ENCODE results near the gene PLVAP.
"Not testable (repeated sequence)": the region's sequence is repeated elsewhere in the genome, so short reads cannot be mapped to it uniquely, and the experiment has no call there.

PLVAP gene

GRCh38 chr19:17398902-17399527 lies 21.9 kb upstream of the PLVAP start:
- DNase-seq: no peak

DNA sequence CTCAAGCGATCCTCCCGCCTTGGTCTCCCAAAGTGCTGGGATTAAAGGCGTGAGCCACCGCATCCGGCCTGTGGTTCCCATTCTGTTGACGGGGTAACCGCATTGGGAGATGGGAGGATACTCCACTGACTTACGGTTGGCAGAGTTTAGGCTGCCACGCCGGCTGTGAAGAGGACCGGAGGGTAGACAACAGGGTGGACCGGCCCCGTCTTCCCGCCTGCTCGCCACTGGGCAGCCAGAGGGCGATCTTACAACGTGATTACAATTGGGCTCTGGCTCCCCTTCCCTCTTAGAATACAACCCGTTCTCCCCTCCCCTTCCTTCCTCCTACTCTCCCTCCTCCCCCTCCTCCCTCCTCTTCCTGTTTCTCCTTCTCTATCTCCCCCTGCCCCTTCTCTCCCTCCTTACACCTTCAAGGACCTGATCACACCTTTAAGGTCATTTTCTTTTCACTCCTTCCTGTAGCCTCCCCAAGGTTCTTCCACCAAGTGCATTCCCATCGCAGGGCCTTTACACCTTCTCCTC lies 17.8 kb upstream of the PLVAP start:
- DNase-seq: peak in 4 of 5 donors; percentile 26 to 71 (median 44)

- no peak for DNase-seq
Measured at GRCh38 chr19:17393914-17394313, 16.8 kb upstream of the PLVAP start, which contains the start of gene CCDC194. TSS of gene CCDC194 (minus strand) at chr19:17394196. CDS start at chr19:17394158, 38 bp downstream.

DNA sequence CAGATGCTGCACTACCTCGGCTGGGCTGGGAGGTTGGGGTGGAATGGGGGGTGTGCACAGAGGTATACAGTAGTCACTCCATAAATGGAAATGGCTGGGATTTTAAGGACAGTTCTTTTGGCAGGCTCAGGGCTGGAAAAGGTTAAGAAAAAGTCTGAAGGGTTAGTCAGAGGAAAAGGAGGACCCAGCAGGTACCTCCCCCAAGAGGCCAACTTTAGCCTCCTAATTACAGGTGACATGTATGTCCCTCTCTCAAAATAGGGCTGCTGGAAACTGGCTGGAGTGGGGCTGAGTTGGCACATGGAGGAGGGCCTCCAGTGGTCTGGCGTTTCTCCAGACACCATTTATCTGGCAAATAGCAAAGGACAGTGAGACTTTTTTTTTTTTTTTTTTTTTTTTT lies 15.9 kb upstream of the PLVAP start:
- DNase-seq: no peak

- no peak for DNase-seq
Measured at GRCh38 chr19:17391371-17392151, 14.4 kb upstream of the PLVAP start.

GRCh38 chr19:17390665-17391370 lies 13.7 kb upstream of the PLVAP start:
- DNase-seq: peak; percentile 77 to 86 (median 86)

DNA sequence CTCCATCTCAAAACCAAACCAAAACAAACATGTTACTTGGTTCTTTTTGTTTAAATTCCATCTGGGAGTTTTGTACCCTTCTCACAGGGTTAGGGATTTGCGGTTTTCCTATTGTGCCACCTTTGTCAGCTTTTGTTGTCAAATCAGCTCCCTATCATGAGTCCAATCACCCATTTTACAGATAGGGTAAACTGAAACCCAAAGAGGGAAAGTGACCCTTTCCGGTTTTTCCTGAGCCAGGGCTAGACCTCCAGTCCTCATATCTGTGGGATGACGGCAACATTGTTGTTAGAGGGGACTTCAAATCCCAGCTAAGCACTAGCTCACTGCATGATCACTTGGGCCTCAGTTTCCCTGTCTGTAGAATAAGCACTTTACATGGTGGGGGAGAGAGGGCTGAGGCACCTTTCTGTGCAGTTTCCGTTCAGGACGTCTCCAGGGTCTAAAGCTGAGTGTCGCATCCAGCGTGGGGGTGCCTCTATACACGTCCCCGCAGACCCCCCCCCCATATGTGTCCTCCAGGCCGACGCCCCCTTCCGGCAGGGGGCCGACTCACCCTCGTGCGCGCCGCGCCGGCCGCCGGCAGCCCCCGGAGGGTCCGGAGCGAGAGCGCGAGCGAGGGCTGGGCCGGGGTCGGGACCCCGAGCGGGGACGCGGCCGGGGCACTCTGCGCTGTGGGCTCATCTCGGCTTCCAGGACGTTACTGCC lies 13.0 kb upstream of the PLVAP start:
- DNase-seq: peak in 1 of 5 donors; percentile 15

- no peak for DNase-seq
Measured at GRCh38 chr19:17389288-17389687, 12.1 kb upstream of the PLVAP start.

DNA sequence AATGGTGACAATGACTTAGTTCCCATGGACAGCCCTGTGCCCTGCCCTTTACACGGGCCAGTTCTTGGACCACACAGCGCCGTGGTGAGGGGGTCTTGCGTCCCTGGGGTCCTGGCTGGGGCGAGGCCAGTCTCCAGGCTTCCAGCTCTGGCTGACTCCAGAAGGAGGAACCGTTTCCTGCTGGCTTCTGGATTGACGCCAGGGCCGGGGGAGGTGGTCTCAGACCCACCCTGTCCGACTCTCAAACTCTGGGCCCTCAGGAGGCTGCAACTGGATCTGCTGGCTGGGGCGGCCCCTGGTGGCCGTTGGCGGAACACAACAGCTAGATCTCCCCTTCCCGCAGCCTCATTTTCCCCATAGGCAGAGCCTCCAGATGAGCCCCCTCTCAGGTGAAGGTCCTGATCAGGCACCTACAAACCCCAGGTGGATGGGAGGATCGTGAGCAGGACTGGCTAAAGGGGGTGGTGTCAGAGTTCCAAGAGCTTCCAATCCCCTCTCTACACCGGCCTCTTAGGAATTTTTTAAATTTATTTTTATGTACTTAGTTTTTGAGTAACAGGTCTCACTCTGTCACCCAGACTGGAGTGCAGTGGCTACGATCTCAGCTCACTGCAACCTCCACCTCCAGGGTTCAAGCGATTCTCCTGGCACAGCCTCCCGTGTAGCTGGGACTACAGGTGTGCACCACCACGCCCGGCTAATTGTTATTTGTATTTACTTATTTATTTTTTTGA lies 8.9 kb upstream of the PLVAP start:
- peak in 4 of 5 donors; percentile 40 to 53 (median 48) for DNase-seq

- DNase-seq: no peak
Measured at GRCh38 chr19:17380426-17381138, 3.4 kb upstream of the PLVAP start.

DNA sequence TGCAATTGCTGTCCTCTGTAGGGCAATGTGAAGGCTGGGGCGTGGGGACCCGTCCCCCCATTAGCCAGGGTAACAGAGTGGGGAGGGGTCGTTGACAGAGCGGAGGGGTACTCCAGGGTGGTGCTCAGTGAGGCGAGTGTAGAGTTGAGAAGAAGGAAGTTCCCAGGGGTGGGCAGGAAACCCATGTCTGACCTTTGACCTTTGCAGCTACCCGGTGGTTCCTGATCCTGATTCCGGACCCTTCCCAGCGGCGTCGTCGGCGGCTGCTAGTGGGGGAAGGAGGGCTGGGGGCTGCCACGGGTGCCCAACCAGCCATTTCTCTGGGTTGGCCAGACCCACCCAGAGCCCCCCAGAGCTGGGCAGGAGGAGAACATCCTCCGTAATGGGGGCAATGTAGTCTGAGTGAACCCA lies 2.1 kb upstream of the PLVAP start:
- no peak for DNase-seq

DNA sequence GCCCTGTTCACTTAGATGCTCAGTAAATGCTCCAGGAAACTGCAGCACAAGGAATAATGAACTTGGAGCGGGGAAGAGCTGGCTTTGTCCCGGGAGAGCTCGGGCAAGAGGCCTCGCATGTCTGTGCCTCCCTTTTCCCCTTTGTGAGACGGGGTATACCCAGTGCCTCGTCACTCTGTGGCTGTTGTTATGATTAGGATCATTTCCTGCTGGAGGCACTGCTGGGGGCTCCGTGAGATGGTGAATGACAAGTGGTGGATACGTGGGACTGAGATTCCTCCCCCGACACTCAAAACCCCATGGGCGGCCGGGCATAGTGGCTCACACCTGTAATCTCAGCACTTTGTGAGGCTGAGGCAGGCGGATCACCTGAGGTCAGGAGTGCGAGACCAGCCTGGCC lies 1.1 kb upstream of the PLVAP start:
- no peak for DNase-seq

DNA sequence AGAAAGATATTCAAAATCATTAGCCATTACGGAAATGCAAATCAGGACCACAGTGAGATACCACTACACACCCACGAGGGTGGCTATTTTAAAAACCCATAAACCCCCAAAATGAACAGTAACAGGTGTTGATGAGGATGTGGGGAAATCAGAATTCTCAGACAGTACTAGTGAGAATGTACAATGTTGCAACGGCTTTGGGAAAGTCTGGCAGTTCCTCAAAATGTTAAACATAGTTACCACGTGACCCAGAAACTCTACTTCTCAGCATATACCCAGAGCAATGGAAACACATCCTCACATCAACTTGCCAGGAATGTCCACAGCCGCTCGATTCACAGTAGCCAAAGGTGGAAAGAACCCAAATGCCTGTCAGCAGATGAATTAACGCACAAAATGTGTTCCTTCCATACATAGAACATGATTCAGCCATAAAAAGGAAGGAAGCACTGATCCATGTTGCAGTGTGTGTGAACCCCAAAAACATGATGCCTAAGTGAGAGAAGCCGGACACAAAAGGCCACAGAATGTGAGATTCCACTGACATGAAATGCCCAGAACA lies 7.0 kb downstream of the PLVAP start:
- DNase-seq: no peak

DNA sequence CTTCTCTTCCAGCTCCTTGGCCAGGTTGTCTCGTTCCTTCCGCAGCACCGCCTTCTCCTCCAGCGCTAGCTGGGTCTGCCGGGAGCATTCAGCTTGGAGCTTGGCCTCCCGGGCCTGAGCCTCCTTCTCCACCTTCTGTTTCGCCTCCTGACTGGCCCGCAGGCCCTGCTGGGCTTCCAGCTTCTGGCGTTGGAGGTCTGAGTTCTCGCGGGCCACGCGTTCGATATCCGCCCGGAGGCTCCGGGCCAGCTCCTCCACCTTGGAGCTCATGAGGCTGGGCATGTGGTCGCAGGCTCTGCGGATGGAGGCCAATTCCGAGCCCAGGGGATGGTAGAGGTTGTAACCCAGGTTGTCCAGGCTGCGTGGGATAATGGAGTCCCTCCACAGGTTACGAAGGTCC lies 11.8 kb downstream of the PLVAP start:
- DNase-seq: no peak

DNA sequence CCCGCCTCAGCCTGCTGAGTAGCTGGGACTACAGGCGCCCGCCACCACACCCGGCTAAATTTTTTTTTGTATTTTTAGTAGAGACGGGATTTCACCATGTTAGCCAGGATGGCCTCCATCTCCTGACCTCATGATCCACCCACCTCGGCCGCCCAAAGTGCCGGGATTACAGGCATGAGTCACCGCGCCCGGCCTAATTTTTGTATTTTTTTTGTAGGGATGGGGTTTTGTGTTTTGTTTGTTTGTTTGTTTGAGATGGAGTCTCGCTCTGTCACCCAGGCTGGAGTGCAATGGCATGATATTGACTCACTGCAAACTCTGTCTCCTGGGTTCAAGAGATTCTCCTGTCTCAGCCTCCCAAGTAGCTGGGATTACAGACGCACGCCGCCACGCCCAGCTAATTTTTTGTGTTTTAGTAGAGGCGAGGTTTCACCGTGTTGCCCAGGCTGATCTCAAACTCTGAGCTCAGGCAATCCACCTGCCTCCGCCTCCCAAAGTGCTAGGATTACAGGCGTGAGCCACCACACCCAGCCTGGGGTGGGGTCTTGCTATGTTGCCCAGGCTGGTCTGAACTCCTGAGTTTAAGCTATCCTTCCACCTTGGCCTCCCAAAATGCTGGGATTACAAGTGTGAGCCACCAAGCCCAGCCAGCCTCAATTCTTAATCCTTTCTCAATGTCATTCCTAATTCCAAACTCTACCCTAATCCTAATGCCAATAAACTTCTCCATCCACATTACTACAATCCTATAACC lies 13.1 kb downstream of the PLVAP start:
- not testable (repeated sequence) for DNase-seq

DNA sequence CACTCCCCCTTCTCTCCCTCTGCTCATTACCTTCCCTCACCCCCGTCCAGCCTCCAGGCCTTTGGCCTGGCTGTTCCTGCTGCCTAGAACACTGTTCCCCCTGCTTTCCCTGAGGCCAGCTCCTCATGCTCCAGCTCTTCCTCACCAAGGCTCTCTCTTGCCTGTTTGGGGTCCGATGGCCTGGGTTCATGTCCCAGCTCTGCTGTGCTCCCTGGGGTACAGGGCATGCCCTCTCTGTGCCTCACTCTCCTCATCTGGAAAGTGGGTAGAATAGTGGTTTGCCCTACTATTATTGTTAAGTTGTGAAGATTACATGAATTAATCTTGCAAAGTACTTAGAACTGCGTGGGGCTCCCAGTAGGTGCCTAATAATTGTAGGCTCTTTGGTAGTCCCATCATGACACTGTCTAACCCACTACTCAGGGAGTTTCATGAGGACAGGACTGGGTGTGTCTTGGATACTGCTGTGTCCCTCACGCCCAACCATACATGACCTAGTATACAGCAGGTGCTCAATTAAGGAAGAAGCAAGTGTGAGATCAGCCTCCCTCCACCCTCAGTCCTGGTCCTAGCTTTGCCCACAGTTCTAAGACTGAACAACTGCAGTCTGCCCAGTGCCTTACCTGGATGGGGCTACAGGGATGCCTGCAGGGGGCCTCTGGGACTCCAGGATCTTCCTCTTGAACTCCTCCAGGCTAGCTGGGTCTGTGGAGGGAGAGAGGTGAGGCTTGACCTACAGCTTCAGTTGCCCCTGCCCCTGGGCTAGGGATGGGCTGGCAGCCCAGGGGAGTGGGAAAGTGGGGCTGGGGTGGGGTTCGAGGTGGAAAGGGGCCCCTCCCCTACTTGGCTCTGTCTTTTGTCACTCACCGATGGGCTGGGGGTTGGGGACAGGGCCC lies 17.0 kb downstream of the PLVAP start:
- DNase-seq: no peak

- no peak for DNase-seq
Measured at GRCh38 chr19:17358395-17358794, 18.7 kb downstream of the PLVAP start.

- DNase-seq: no peak
Measured at GRCh38 chr19:17357724-17358123, 19.4 kb downstream of the PLVAP start.

GRCh38 chr19:17357078-17357666 lies 20.0 kb downstream of the PLVAP start:
- no peak for DNase-seq

Data from T-helper 1 cell (primary cell).